Choroid plexus epithelial cell (primary cell): ENCODE results near the gene TDRD15.
"Not testable (repeated sequence)": the region's sequence is repeated elsewhere in the genome, so short reads cannot be mapped to it uniquely, and the experiment has no call there.

Experiments
- DNase-seq: peaks from one replicate; pipeline ENCODE4 v3.0.0-alpha.2; 2010; ENCODE audit warnings: low read depth
- H3K4me3 ChIP-seq: 2 replicates; pipeline ENCODE4 v1.5.1; 2011; ENCODE audit warnings: low read depth, mild to moderate bottlenecking, control low read depth, low read length, moderate library complexity
- TF ChIP-seq, protein P1 (sequence below): conservative IDR thresholded peaks from 2 replicates; pipeline ENCODE4 v1.5.1; 2011; ENCODE audit warnings: low read depth, mild to moderate bottlenecking, control low read depth, inconsistent platforms, low read length, moderate library complexity

The TDRD15 gene

GRCh38 chr2:21095714-21096113, 28.1 kb upstream of the TDRD15 start:
- TF ChIP-seq, protein P1, sequence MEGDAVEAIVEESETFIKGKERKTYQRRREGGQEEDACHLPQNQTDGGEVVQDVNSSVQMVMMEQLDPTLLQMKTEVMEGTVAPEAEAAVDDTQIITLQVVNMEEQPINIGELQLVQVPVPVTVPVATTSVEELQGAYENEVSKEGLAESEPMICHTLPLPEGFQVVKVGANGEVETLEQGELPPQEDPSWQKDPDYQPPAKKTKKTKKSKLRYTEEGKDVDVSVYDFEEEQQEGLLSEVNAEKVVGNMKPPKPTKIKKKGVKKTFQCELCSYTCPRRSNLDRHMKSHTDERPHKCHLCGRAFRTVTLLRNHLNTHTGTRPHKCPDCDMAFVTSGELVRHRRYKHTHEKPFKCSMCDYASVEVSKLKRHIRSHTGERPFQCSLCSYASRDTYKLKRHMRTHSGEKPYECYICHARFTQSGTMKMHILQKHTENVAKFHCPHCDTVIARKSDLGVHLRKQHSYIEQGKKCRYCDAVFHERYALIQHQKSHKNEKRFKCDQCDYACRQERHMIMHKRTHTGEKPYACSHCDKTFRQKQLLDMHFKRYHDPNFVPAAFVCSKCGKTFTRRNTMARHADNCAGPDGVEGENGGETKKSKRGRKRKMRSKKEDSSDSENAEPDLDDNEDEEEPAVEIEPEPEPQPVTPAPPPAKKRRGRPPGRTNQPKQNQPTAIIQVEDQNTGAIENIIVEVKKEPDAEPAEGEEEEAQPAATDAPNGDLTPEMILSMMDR: no peak
- no peak overlapping the region for H3K4me3 ChIP-seq
- no peak for DNase-seq

DNA sequence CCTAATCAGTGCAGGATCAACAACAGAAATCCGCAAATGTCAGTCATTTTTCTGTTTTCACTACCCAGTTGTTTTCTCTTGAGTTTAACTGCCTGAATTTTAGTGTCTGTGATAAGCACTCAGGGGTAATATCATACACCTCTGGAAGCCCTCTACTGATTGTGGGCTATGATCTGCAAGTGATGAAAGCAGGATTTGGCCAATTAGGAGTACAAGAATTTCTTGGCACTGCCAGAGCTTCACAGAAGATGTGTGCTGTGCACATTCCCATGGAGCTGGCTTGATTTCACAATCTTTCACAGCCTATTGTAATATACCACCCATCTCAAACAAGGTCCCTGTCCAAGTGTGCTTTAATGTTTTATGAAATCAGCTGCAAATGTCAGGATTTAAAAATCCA, 27.3 kb upstream of the TDRD15 start:
- no peak for DNase-seq
- TF ChIP-seq, protein P1: no peak
- no peak overlapping the region for H3K4me3 ChIP-seq

DNA sequence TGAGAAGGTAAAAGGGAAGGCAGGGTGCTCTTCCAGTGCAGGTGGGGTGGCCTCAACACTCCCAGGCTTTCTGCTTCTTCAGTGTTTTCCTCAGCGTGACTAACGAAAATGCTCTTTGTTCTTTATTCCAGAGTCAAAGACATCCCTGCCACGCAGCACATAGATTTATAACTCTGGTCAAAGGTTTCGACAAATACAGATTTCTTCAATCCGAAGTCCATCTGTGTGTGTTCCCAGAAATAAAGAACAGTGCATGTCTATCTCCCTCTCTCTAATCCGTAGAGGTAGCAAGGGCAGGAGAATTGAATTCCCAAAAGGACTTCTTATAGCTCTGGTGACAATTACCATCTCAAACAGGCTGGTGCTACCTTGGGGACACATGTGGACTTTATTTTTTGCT, 26.4 kb upstream of the TDRD15 start:
- no peak for DNase-seq
- TF ChIP-seq, protein P1: no peak

DNA sequence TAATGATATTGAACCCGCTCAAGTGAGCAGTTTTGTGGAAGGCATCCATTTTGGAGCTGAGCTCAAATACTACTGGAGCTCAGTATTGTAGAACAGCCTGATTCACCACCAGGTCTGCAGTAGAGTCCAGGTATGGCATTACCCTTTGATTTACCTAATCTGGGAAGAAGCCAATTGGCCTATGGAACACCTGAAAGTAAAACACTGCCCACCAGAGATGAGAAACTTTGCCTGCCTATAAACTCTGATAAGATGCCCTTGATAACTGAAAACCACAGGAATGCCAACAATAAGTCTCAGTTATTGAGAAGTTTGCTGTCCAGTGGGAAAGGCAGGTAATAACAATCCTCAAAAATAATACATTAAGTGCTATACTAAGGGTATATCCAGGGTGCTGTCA, 25.5 kb upstream of the TDRD15 start:
- no peak overlapping the region for H3K4me3 ChIP-seq
- no peak for DNase-seq
- TF ChIP-seq, protein P1: no peak

More for the DNA sequence above, 26.4 kb upstream of the TDRD15 start:
- H3K4me3 ChIP-seq: no peak overlapping the region

DNA sequence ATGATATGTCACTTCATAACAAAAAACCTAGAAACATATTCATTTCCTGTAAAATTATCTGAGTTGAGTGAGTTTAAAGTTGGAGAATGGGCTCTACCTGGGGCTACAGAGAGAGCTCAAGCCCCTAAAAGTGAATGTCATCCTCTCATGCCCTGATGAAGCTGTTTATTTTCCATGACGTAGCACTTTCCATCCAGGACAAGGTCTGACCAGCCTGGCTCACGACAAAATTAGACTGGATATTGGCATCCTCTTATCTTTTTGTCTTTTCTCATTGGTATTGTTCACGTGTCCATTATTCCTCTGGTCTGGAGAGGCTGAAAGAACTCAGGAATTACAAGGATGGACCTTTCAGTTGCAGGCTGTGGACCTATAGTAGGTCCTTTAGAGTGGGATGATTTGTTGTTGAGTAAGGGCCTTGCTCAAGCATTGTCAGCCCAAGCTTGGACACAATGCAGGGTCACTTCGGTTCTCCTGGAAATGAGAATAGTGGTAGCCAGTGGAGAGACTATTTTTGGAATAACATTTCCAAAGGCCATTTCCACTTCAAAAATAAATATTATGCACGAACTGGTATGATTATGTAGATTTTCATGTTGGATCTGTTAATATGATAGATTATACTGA, 24.4 kb upstream of the TDRD15 start:
- TF ChIP-seq, protein P1: no peak
- no peak for DNase-seq
- H3K4me3 ChIP-seq: no peak overlapping the region

DNA sequence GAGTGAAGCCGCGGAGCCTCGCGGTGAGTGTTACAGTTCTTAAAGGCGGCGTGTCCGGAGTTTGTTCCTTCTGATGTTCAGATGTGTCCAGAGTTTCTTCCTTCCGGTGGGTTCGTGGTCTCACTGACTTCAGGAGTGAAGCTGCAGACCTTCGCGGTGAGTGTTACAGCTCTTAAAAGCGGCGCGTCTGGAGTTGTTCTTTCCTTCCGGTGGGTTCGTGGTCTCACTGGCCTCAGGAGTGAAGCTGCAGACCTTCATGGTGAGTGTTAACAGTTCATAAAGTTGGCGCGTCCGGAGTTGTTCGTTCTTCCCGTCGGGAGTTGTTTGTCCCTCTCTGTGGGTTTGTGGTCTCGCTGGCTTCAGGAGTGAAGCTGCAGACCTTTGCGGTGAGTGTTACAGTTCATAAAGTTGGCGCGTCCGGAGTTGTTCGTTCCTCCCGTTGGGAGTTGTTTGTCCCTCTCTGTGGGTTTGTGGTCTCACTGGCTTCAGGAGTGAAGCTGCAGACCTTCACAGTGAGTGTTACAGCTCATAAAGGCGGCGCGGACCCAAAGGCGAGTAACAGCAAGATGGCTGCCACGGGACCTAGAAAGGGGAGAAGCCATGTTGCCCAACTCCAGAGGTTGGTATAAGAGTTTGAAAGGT, 22.1 kb upstream of the TDRD15 start:
- H3K4me3 ChIP-seq: not testable (repeated sequence)

DNA sequence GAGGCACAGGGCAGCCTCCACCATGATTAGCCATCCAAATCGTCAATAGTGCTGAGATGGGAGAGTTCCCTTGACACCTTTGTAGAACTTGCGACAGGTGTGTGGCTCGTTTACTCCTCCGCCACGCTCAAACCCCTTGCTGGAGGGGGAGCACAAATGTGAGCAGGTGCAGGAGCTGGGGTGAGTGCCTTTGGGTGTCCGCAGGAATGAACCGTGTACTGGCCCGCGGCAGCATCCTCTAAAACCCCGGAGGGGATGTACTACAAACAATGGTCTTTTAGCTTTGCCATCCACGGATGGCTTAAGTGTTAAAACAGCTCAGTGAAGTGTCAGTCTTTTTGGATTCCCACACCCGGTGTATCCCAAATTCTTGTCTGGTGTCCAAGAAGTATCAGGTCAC, 21.4 kb upstream of the TDRD15 start:
- TF ChIP-seq, protein P1: no peak
- DNase-seq: no peak
- H3K4me3 ChIP-seq: no peak overlapping the region

More for the DNA sequence above, 22.1 kb upstream of the TDRD15 start:
- DNase-seq: not testable (repeated sequence)
